NCI-H82 (cell line): ENCODE results near the gene CNBP.
"Not testable (repeated sequence)": the region's sequence is repeated elsewhere in the genome, so short reads cannot be mapped to it uniquely, and the experiment has no call there.

Experiments used
- DNase-seq: peaks from one replicate; lab custom pipeline; 2025; lab: John Stamatoyannopoulos, UW

Gene CNBP

GRCh38 chr3:129183569-129184395, at the start of gene CNBP:
Gene CNBP (minus strand): TSS chr3:129183896. CDS start chr3:129171757, 12,139 bp downstream.
- DNase-seq = peak; percentile 98

- DNase-seq = no peak
These were observed 47.8 kb upstream of the CNBP start for GRCh38 chr3:129231331-129232119.

- no peak for DNase-seq
These were observed 46.8 kb upstream of the CNBP start for GRCh38 chr3:129230311-129231019.

GRCh38 chr3:129228891-129229585, 45.3 kb upstream of the CNBP start:
- DNase-seq = peak; percentile 41

GRCh38 chr3:129226374-129226773, 42.7 kb upstream of the CNBP start:
- DNase-seq = no peak

GRCh38 chr3:129224984-129225393, 41.3 kb upstream of the CNBP start:
- no peak for DNase-seq

GRCh38 chr3:129224387-129224786, 40.7 kb upstream of the CNBP start:
- DNase-seq = not testable (repeated sequence)

- DNase-seq = no peak
These were observed 35.0 kb upstream of the CNBP start for GRCh38 chr3:129218742-129219141.

- DNase-seq = no peak
These were observed 29.5 kb upstream of the CNBP start for GRCh38 chr3:129213238-129213637.

GRCh38 chr3:129211772-129212171, 28.1 kb upstream of the CNBP start:
- peak; percentile 40 for DNase-seq

- DNase-seq = no peak
These were observed 27.6 kb upstream of the CNBP start for GRCh38 chr3:129211345-129211744.

GRCh38 chr3:129207479-129207878, 23.8 kb upstream of the CNBP start:
- DNase-seq = no peak

GRCh38 chr3:129205109-129205832, 21.6 kb upstream of the CNBP start:
- no peak for DNase-seq

GRCh38 chr3:129204473-129204872, 20.8 kb upstream of the CNBP start:
- DNase-seq = no peak

GRCh38 chr3:129199366-129199765, 15.7 kb upstream of the CNBP start:
- DNase-seq = no peak

GRCh38 chr3:129197321-129197720, 13.6 kb upstream of the CNBP start:
- DNase-seq = no peak

- no peak for DNase-seq
These were observed 12.9 kb upstream of the CNBP start for GRCh38 chr3:129196601-129197000.

GRCh38 chr3:129195731-129196256, 12.1 kb upstream of the CNBP start:
- DNase-seq = no peak

- DNase-seq = not testable (repeated sequence)
These were observed 6.1 kb upstream of the CNBP start for GRCh38 chr3:129189793-129190192.

GRCh38 chr3:129187857-129188256, 4.2 kb upstream of the CNBP start:
- DNase-seq = no peak

- DNase-seq = no peak
These were observed 2.1 kb upstream of the CNBP start for GRCh38 chr3:129185783-129186182.
